WI38 (cell line): Measurements from ENCODE around the gene KBTBD12.

Source experiments
- H3K4me3 ChIP-seq: 2 replicates; pipeline ENCODE4 v1.5.1; 2011; ENCODE audit warnings: low read depth, mild to moderate bottlenecking, control low read depth, low read length
- CTCF ChIP-seq: IDR thresholded peaks from 2 replicates; pipeline ENCODE4 v1.5.1; 2012; ENCODE audit warnings: low read depth, mild to moderate bottlenecking, control low read depth, low read length

The KBTBD12 gene

GRCh38 chr3:127985655-127986225, 70.7 kb downstream of the KBTBD12 start:
- no peak for TF ChIP-seq CTCF
- H3K4me3 ChIP-seq: no peak overlapping the region

- no peak for TF ChIP-seq CTCF
- H3K4me3 ChIP-seq: no peak overlapping the region
These were observed 71.8 kb downstream of the KBTBD12 start for GRCh38 chr3:127986803-127987202.

- no peak for TF ChIP-seq CTCF
- H3K4me3 ChIP-seq: no peak overlapping the region
These were observed 72.4 kb downstream of the KBTBD12 start for GRCh38 chr3:127987309-127987995.

- no peak overlapping the region for H3K4me3 ChIP-seq
- no peak for TF ChIP-seq CTCF
These were observed 73.9 kb downstream of the KBTBD12 start for GRCh38 chr3:127988770-127989557.

- TF ChIP-seq CTCF: no peak
These were observed 75.0 kb downstream of the KBTBD12 start for GRCh38 chr3:127990051-127990450.

GRCh38 chr3:127990461-127990860, 75.4 kb downstream of the KBTBD12 start:
- no peak for TF ChIP-seq CTCF
- H3K4me3 ChIP-seq: no peak overlapping the region

More at GRCh38 chr3:127990051-127990450, 75.0 kb downstream of the KBTBD12 start:
- H3K4me3 ChIP-seq: no peak overlapping the region

GRCh38 chr3:127991251-127991650, 76.2 kb downstream of the KBTBD12 start:
- no peak for TF ChIP-seq CTCF
- H3K4me3 ChIP-seq: no peak overlapping the region
